GM19397 (cell line): ENCODE results near the gene SLC8A1.
"Not testable (repeated sequence)": the region's sequence is repeated elsewhere in the genome, so short reads cannot be mapped to it uniquely, and the experiment has no call there.

Experiments
- ATAC-seq: cut with Tn5 transposase; IDR thresholded peaks from one replicate; pipeline ENCODE4 v1.9.1; 2021; ENCODE audit warnings: mild to moderate bottlenecking, moderate library complexity; ENCODE audit not compliant: unreplicated experiment

SLC8A1 gene

GRCh38 chr2:40094451-40094850 lies 357.4 kb downstream of the SLC8A1 start:
- no peak for ATAC-seq

GRCh38 chr2:40093021-40093675 lies 358.7 kb downstream of the SLC8A1 start:
- ATAC-seq = no peak

- no peak for ATAC-seq
Measured at GRCh38 chr2:40090044-40090443, 361.8 kb downstream of the SLC8A1 start.

GRCh38 chr2:40087927-40088326 lies 364.0 kb downstream of the SLC8A1 start:
- no peak for ATAC-seq

- ATAC-seq = no peak
Measured at GRCh38 chr2:40087434-40087833, 364.5 kb downstream of the SLC8A1 start.

- ATAC-seq = no peak
Measured at GRCh38 chr2:40085786-40086185, 366.1 kb downstream of the SLC8A1 start.

GRCh38 chr2:40073336-40073735 lies 378.6 kb downstream of the SLC8A1 start:
- ATAC-seq = not testable (repeated sequence)

GRCh38 chr2:40072442-40073232 lies 379.3 kb downstream of the SLC8A1 start:
- no peak for ATAC-seq

- ATAC-seq = no peak
Measured at GRCh38 chr2:40062381-40062780, 389.5 kb downstream of the SLC8A1 start.

GRCh38 chr2:40049781-40050180 lies 402.1 kb downstream of the SLC8A1 start:
- ATAC-seq = no peak

GRCh38 chr2:40048506-40048905 lies 403.4 kb downstream of the SLC8A1 start:
- ATAC-seq = no peak

GRCh38 chr2:40047406-40047805 lies 404.5 kb downstream of the SLC8A1 start:
- no peak for ATAC-seq
